Activated effector memory CD4-positive, alpha-beta T cell treated with Interleukin-2 at 50 U/mL for 16 hours (primary cell): ENCODE results near the gene CCDC117.
"Not testable (repeated sequence)": the region's sequence is repeated elsewhere in the genome, so short reads cannot be mapped to it uniquely, and the experiment has no call there.

Experiments used
- DNase-seq: peaks from one replicate; pipeline ENCODE4 v3.0.0-alpha.2; 2020

Gene CCDC117

DNA sequence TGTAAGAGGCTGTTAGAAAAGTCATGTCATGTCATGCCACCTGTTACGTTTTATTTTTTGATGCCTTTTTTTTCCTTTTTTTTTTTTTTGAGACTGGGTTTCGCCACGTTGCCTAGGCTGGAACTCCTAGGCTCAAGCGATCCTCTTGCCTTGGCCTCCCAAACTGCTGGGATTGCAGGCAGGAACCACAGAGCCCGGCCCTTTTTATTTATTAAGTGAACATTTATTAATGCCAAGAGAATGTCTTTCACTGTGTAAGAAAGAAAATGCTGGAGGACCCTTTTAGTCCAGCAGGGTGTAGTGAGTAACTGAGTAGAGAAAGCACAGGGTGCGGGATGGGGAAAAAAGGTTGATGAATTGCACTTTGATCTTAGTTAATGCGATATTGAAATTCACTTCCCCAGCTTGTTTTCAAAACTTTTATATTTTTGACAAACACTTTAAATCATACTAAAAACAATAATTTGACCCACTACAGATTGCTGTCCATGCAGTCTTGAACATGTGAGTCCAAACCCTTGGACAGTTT, 30.2 kb downstream of the CCDC117 start:
- no peak for DNase-seq

- not testable (repeated sequence) for DNase-seq
Observed at GRCh38 chr22:28805426-28805825, 32.9 kb downstream of the CCDC117 start.

GRCh38 chr22:28808716-28809355, 36.3 kb downstream of the CCDC117 start:
- DNase-seq: no peak

GRCh38 chr22:28810821-28811491, 38.5 kb downstream of the CCDC117 start:
- peak; percentile 33 for DNase-seq

- DNase-seq: no peak
Observed at GRCh38 chr22:28812516-28812915, 40.0 kb downstream of the CCDC117 start.

GRCh38 chr22:28813772-28814518, 41.5 kb downstream of the CCDC117 start:
- DNase-seq: no peak

- DNase-seq: no peak
Observed at GRCh38 chr22:28815111-28815510, 42.6 kb downstream of the CCDC117 start.

DNA sequence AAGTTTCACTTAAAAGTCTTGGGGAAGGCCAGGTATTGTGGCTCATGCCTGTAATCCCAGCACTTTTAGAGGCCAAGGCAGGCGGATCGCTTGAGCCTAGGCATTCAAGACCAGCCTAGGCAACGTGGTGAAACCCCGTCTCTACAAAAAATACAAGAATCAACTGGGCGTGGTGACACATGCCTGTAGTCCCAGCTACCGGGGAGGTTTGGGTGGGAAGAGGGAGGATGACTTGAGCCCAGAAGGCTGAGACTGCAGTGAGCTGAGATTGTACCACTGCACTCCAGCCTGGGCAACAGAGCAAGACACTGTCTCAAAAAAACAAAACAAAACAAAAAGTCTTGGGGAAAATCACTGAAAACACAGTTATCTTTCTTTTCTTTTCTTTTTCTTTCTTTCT, 43.2 kb downstream of the CCDC117 start:
- no peak for DNase-seq

GRCh38 chr22:28817064-28817463, 44.6 kb downstream of the CCDC117 start:
- no peak for DNase-seq

GRCh38 chr22:28817919-28818859, 45.7 kb downstream of the CCDC117 start:
- no peak for DNase-seq

DNA sequence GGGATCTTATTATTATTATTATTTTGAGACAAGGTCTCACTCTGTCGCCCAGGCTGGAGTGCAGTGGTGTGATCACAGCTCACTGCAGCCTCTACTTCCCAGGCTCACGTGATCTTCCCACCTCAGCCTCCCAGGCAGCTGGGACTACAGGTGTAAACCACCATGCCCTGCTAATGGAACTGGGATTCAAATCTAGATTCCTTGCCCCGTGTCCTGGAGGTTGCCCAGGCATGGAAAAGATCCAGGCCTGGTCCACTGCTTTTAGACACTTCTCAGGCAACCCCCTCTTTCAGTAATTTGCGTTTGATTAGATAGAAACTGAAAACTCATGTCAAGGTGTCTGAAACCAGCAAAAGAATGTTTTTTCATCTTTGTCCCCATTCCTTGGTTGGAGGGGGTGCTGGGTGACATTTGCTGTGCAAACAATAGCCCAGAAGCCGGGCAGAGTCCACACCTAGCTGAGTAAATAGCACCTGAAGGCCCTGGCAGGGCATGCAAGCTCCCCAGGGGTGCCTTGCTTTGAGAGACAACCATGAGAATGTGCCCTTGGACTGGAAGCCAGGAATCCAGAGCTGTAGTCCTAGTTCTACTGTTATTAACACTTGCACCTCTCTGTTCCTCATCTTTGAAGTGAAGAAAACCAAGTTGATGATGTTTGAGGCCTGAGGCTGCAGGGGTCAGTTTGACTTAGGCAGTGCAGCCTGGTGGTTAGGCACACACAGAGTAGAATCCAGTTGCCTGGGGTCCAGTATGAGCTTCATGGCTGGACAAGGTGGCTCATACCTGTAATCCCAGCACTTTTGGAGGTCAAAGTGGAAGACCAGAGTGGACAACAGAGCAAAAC, 47.0 kb downstream of the CCDC117 start:
- no peak for DNase-seq

- no peak for DNase-seq
Observed at GRCh38 chr22:28820885-28821284, 48.4 kb downstream of the CCDC117 start.

GRCh38 chr22:28821452-28821851, 49.0 kb downstream of the CCDC117 start:
- DNase-seq: no peak

GRCh38 chr22:28822930-28823551, 50.5 kb downstream of the CCDC117 start:
- no peak for DNase-seq

- DNase-seq: not testable (repeated sequence)
Observed at GRCh38 chr22:28824455-28824854, 52.0 kb downstream of the CCDC117 start.

DNA sequence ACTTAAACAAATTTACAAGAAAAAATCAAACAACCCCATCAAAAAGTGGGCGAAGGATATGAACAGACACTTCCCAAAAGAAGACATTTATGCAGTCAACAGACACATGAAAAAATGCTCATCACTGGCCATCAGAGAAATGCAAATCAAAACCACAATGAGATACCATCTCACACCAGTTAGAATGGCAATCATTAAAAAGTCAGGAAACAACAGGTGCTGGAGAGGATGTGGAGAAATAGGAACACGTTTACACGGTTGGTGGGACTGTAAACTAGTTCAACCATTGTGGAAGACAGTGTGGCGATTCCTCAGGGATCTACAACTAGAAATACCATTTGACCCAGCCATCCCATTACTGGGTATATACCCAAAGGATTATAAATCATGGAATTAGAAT, 53.9 kb downstream of the CCDC117 start:
- DNase-seq: not testable (repeated sequence)

- no peak for DNase-seq
Observed at GRCh38 chr22:28826921-28827320, 54.4 kb downstream of the CCDC117 start.

- peak; percentile 52 for DNase-seq
Observed at GRCh38 chr22:28829358-28830181, 57.1 kb downstream of the CCDC117 start.

DNA sequence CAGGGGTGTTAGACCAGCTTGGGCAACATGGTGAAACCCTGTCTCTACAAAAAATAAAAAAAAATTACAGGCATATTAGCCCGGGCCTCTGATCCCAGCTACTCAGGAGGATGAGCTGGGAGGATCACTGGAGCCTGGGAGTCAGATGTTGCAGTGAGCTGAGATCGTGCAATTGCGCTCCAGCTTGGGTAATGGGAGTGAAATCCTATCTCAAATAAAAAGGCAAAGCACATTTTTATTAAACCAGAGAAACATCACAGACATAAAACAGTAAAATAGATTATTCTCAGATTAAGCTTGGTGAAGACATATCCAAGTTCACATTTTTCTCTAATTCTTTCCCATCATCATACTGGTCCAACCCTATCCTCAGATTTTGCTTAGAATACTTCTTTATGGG, 57.9 kb downstream of the CCDC117 start:
- DNase-seq: no peak
